MM.1S (cell line): Measurements from ENCODE around the gene BHLHA9.

Experiments
- DNase-seq: peaks from one replicate; pipeline ENCODE4 v3.0.0-alpha.2; 2015
- H2AFZ ChIP-seq: fragments of 300-600 bp; sonication (generic); 2 replicates; pipeline ENCODE4 v1.6.0; 2016; ENCODE audit warnings: antibody characterized with exemption, low read length
- H3F3A ChIP-seq: fragments of 300-600 bp; sonication (generic); 2 replicates; pipeline ENCODE4 v1.6.1; 2016; ENCODE audit warnings: mild to moderate bottlenecking, antibody characterized with exemption, low read length, moderate library complexity, mixed read lengths; ENCODE audit not compliant: insufficient read depth
- H3K27ac ChIP-seq: fragments of 300-600 bp; sonication (generic); 2 replicates; pipeline ENCODE4 v1.5.1; 2016; ENCODE audit warnings: mild to moderate bottlenecking, low read length
- H3K27me3 ChIP-seq: fragments of 300-600 bp; sonication (generic); replicated peaks from 2 replicates; pipeline ENCODE4 v1.6.0; 2016; ENCODE audit warnings: low read length; ENCODE audit not compliant: insufficient read depth
- H3K36me3 ChIP-seq: fragments of 300-600 bp; sonication (generic); replicated peaks from 2 replicates; pipeline ENCODE4 v1.6.1; 2016; ENCODE audit warnings: mild to moderate bottlenecking, low read length, mixed read lengths; ENCODE audit not compliant: insufficient read depth
- H3K4me1 ChIP-seq: fragments of 300-600 bp; sonication (generic); 2 replicates; pipeline ENCODE4 v1.6.1; 2016; ENCODE audit warnings: low read length, mixed read lengths
- H3K4me2 ChIP-seq: fragments of 300-600 bp; sonication (generic); 2 replicates; pipeline ENCODE4 v1.6.0; 2016; ENCODE audit warnings: low read depth, low read length
- H3K4me3 ChIP-seq: fragments of 300-600 bp; sonication (generic); 2 replicates; pipeline ENCODE4 v1.5.1; 2016; ENCODE audit warnings: low read length, mixed read lengths
- H3K79me2 ChIP-seq: fragments of 300-600 bp; sonication (generic); 2 replicates; pipeline ENCODE4 v1.6.1; 2016; ENCODE audit warnings: mixed run types, low read length, mixed read lengths
- H3K9ac ChIP-seq: fragments of 300-600 bp; sonication (generic); 2 replicates; pipeline ENCODE4 v1.6.1; 2016; ENCODE audit warnings: low read length, mixed read lengths
- H3K9me2 ChIP-seq: fragments of 300-600 bp; sonication (generic); replicated peaks from 2 replicates; pipeline ENCODE4 v1.6.1; 2016; ENCODE audit warnings: mild to moderate bottlenecking, low read length, mixed read lengths; ENCODE audit not compliant: insufficient read depth
- H3K9me3 ChIP-seq: fragments of 300-600 bp; sonication (generic); replicated peaks from 2 replicates; pipeline ENCODE4 v1.6.1; 2016; ENCODE audit warnings: mild to moderate bottlenecking, low read length, mixed read lengths; ENCODE audit not compliant: insufficient read depth
- H4K20me1 ChIP-seq: fragments of 300-600 bp; sonication (generic); 2 replicates; pipeline ENCODE4 v1.6.1; 2016; ENCODE audit warnings: mild to moderate bottlenecking, low read length, moderate library complexity, mixed read lengths; ENCODE audit not compliant: insufficient read depth
- CTCF ChIP-seq: fragments of 300-600 bp; sonication (generic); IDR thresholded peaks from 2 replicates; pipeline ENCODE4 v1.5.1; 2016; ENCODE audit warnings: antibody characterized with exemption, low read length, mixed read lengths
- EZH2 ChIP-seq: fragments of 300-600 bp; sonication (generic); optimal IDR thresholded peaks from 2 replicates; pipeline ENCODE3; 2017; ENCODE audit warnings: low read depth, mild to moderate bottlenecking, antibody characterized with exemption, low read length, mixed read lengths
- EZH2phosphoT487 ChIP-seq: fragments of 300-600 bp; sonication (generic); IDR thresholded peaks from 2 replicates; pipeline ENCODE4 v1.6.1; 2018; ENCODE audit warnings: antibody characterized with exemption, low read length

BHLHA9 gene

GRCh38 chr17:1290676-1291075, 20.4 kb downstream of the BHLHA9 start:
- no peaks in the 10 kb centered on the region for H3K9me2 ChIP-seq
- no peak overlapping the region for H3K4me2 ChIP-seq
- no peaks in the 10 kb centered on the region for H3K9me3 ChIP-seq
- no peaks in the 10 kb centered on the region for H3K36me3 ChIP-seq
- no peak for DNase-seq
- H3K27ac ChIP-seq = no peak overlapping the region
- no peaks in the 10 kb centered on the region for H4K20me1 ChIP-seq
- H3K4me1 ChIP-seq = no peaks in the 10 kb centered on the region
- no peak overlapping the region for H2AFZ ChIP-seq
- H3K4me3 ChIP-seq = no peak overlapping the region
- no peak for TF ChIP-seq EZH2phosphoT487
- TF ChIP-seq EZH2 = no peak
- no peak for TF ChIP-seq CTCF
- no peaks in the 10 kb centered on the region for H3K79me2 ChIP-seq
- peaks cover 78% of the 10 kb centered on the region for H3K27me3 ChIP-seq
- no peak overlapping the region for H3K9ac ChIP-seq
- no peaks in the 10 kb centered on the region for H3F3A ChIP-seq

- Histone ChIP-seq H3K27me3 (peaks cover 88% of the 10 kb centered on the region), H3K9ac (no peak overlapping the region), H3K4me2 (no peak overlapping the region), H3K36me3 (no peaks in the 10 kb centered on the region), H4K20me1 (no peaks in the 10 kb centered on the region), H3K27ac (no peak overlapping the region), H3K4me1 (no peaks in the 10 kb centered on the region), H3K9me2 (no peaks in the 10 kb centered on the region), H3K9me3 (no peaks in the 10 kb centered on the region), H3F3A (no peaks in the 10 kb centered on the region), H3K4me3 (no peak overlapping the region), H3K79me2 (no peaks in the 10 kb centered on the region), H2AFZ (no peak overlapping the region)
- DNase-seq = no peak
- TF ChIP-seq CTCF (no peak), EZH2 (no peak), EZH2phosphoT487 (no peak)
Measured at GRCh38 chr17:1294157-1294717, 24.0 kb downstream of the BHLHA9 start.

GRCh38 chr17:1298606-1299005, 28.4 kb downstream of the BHLHA9 start:
- H4K20me1 ChIP-seq = no peaks in the 10 kb centered on the region
- H3K79me2 ChIP-seq = no peaks in the 10 kb centered on the region
- no peaks in the 10 kb centered on the region for H3K9me3 ChIP-seq
- no peak for TF ChIP-seq EZH2phosphoT487
- no peak for TF ChIP-seq CTCF
- TF ChIP-seq EZH2 = no peak
- H3K9me2 ChIP-seq = no peaks in the 10 kb centered on the region
- H3K4me1 ChIP-seq = no peaks in the 10 kb centered on the region
- H3K4me2 ChIP-seq = no peak overlapping the region
- H3K4me3 ChIP-seq = no peak overlapping the region
- no peak overlapping the region for H2AFZ ChIP-seq
- H3K27me3 ChIP-seq = peaks cover 93% of the 10 kb centered on the region
- H3K36me3 ChIP-seq = no peaks in the 10 kb centered on the region
- H3K9ac ChIP-seq = no peak overlapping the region
- no peak for DNase-seq
- no peaks in the 10 kb centered on the region for H3F3A ChIP-seq
- H3K27ac ChIP-seq = no peak overlapping the region
